Adrenal gland (tissue), 12 donors: ENCODE results near the gene DNAH17. TPM values are rescaled to one million over a fixed set of nuclear protein-coding genes. Genes with fewer than 3 reads are reported as not detected.
A peak's percentile ranks its signal among the peaks of the same experiment; 100 is the strongest.

ENCODE experiments used
- DNase-seq, 7 donors: peaks; one replicate each; pipeline ENCODE4 v3.0.0-alpha.2; 2019 to 2020
- H3K27ac ChIP-seq, 5 donors: fragments of 200-600 bp; sonication (generic) in 4 of 5; 1 replicate in 3 of 5; 2 replicates in 2 of 5; pipeline versions ENCODE4 v1.5.1 to v1.8.0; 2016 to 2020; ENCODE audit warnings: mild to moderate bottlenecking in 1 of 5
- H3K27me3 ChIP-seq: fragments of 200-600 bp; 2 replicates; pipeline ENCODE4 v1.8.0; 2021
- H3K36me3 ChIP-seq, 2 donors: fragments of 200-600 bp; replicated peaks in 1 of 2; 1 replicate in 1 of 2; 2 replicates in 1 of 2; pipeline versions ENCODE4 v1.5.1 to v1.8.0; 2018 to 2022
- H3K4me1 ChIP-seq, 2 donors: fragments of 200-600 bp; replicated peaks in 1 of 2; 1 replicate in 1 of 2; 2 replicates in 1 of 2; pipeline versions ENCODE4 v1.5.1 to v1.8.0; 2018 to 2021
- H3K4me3 ChIP-seq, 4 donors: fragments of 200-600 bp; sonication (generic) in 3 of 4; one replicate each; pipeline ENCODE4 v1.5.1; 2016 to 2018
- H3K9me3 ChIP-seq, 3 donors: fragments of 200-600 bp; sonication (generic) in 1 of 3; replicated peaks in 1 of 3; 1 replicate in 2 of 3; 2 replicates in 1 of 3; pipeline versions ENCODE4 v1.5.1 to v1.8.0; 2016 to 2021
- CTCF ChIP-seq, 6 experiments: fragments of 450-650 bp in 4 of 6; fragments of 200-600 bp in 2 of 6; sonication (generic) in 1 of 6; IDR thresholded peaks; 1 replicate in 5 of 6; 2 replicates in 1 of 6; pipeline versions ENCODE4 v1.5.1 to v1.8.0; 2016 to 2021; ENCODE audit warnings: antibody characterized with exemption in 6 of 6, mild to moderate bottlenecking in 2 of 6, moderate library complexity in 1 of 6
- POLR2A ChIP-seq, 2 donors: fragments of 450-650 bp; IDR thresholded peaks; one replicate each; pipeline ENCODE4 v1.6.1; 2017; ENCODE audit warnings: antibody characterized with exemption in 2 of 2, mild to moderate bottlenecking in 2 of 2, moderate library complexity in 1 of 2
- WGBS, 4 donors: extraction: QIAGEN DNeasy Blood & Tissue Kit in 2 of 4; methylation state at CpG; one replicate each; pipeline versions ENCODE4 v1.1.5 to v1.1.7; 2013 to 2017; 5-methylcytosine and 5-hydroxymethylcytosine counted together
- intact Hi-C, 2 donors: fragments of 100-400 bp; cut with DNase I; formaldehyde crosslinking; loops; one replicate each; pipeline versions ENCODE4 v1.14.1 to v1.15.0; 2022 to 2023
- polyA plus RNA-seq, 3 donors: library from polyadenylated mRNA; stranded (reverse); fragments of 200-250 nt in 2 of 3; fragments of 350-450 nt in 1 of 3; fragmentation: Illumina TruSeq in 1 of 3; extraction: RNeasy Lipid Tissue Mini Kit (QIAGEN cat#74804) in 1 of 3; gene quantifications; one replicate each; pipeline ENCODE4 v1.2.3, GENCODE V29; 2013 to 2014
- total RNA-seq, 9 donors: library from RNA; depleted of rRNA in 4 of 9; stranded (reverse); fragments of >200 nt in 4 of 9; fragments of 120-200 nt in 1 of 9; fragmentation: NEBNext Ultra II Directional in 1 of 9; extraction: Animal tissue kit (Norgen Biotek cat#: 25700) in 1 of 9; gene quantifications; one replicate each; pipeline versions ENCODE4 v1.1.0 to v1.2.4, GENCODE V29; 2013 to 2023
- donor health status: healthy with polysubstance abuse.
- donor health status: Bipolar disorder and iron deficiency.
- donor health status: DM: yes; HTN: yes; CAD: no.
- donor health status: DM: no; HTN: no; CAD: no.
- donor health status: DM: no; HTN: no; CAD: no.
- donor health status: DM: yes; HTN: yes; CAD: no.

DNAH17 gene
- total and polyA plus RNA-seq, 12 donors, result 0.03 to 1.8 (median 0.22) TPM; not detected in 5

- Histone ChIP-seq H3K9me3 (no peaks in the 10 kb centered on the region), H3K4me1 (no peaks in the 10 kb centered on the region), H3K36me3 (peaks cover 0 to 65% of the 10 kb centered on the region in 2 donors), H3K27me3 (no peaks in the 10 kb centered on the region), H3K27ac (no peak overlapping the region), H3K4me3 (no peak overlapping the region)
- 85 to 90% (median 88%) methylated on average over 18 to 20 of the region's 20 CpGs for WGBS, 4 donors
- intact Hi-C loops, result loop anchor here (5.0 kb wide), 2 partner anchors 61 to 131 kb away; partner anchors contain the start of gene SOCS3 (in 2 of the 2)
- no peak for DNase-seq
- TF ChIP-seq CTCF (IDR thresholded peaks at IDR 0.05) (no peak), POLR2A (IDR thresholded peaks at IDR 0.05) (no peak)
These were observed 154.2 kb downstream of the DNAH17 start for GRCh38 chr17:78422872-78423588.

GRCh38 chr17:78422267-78422605, 155.0 kb downstream of the DNAH17 start:
- Histone ChIP-seq H3K27ac (no peak overlapping the region), H3K4me1 (peaks cover 0 to 4% of the 10 kb centered on the region in 2 donors), H3K4me3 (no peak overlapping the region), H3K27me3 (no peaks in the 10 kb centered on the region), H3K36me3 (peaks cover 0 to 64% of the 10 kb centered on the region in 2 donors), H3K9me3 (no peaks in the 10 kb centered on the region)
- TF ChIP-seq POLR2A (IDR thresholded peaks at IDR 0.05) (no peak), CTCF (IDR thresholded peaks at IDR 0.05) (peak in 1 of 6 experiments; percentile 10)
- intact Hi-C loops, result loop anchor here (5.0 kb wide), 2 partner anchors 60 to 130 kb away; partner anchors contain the start of gene SOCS3 (in 2 of the 2)
- no peak for DNase-seq
- WGBS, 4 donors, result 67 to 71% (median 70%) methylated on average over 8 of the region's 8 CpGs

DNA sequence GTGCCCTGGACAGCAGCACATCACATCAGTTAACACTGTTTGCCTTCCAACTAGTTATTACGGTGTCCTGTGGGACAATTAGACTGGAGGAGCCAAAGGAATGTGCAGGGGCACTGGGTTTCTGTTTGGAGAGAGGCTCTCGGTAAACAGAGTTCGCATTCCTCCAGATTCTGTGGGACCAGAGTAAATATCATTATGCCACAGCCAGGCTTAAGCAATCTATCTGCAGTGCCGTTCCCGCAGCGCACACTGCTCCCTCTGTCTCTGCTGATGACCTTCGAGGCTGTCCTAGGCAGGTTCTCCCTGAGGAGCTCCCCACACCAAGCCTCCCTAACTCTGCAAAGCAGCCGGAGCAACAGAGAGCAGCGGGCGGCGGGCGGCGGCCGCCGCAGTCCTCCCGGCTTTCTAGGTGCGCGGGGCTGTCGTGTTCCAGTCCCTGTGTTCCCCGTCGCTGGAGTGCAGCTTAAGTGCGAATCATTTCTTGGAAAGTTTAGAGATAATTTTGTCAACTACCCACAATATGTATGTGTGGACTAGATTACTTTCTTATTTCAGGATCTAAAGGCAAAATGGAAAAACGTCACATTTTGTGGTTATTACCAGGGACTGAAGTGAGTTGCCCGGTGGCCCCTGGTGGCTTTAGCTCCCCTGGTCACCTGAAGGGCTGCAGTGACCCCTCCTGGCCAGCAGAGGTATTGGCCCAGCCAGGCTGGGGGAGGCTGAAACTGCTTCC, 155.5 kb downstream of the DNAH17 start:
- Histone ChIP-seq H3K4me1 (peaks cover 0 to 7% of the 10 kb centered on the region in 2 donors), H3K27me3 (no peaks in the 10 kb centered on the region), H3K36me3 (peaks cover 0 to 58% of the 10 kb centered on the region in 2 donors), H3K27ac (peak overlapping the region in 1 of 5 donors; percentile 40), H3K4me3 (no peak overlapping the region), H3K9me3 (no peaks in the 10 kb centered on the region)
- 67 to 80% (median 73%) methylated on average over 20 to 24 of the region's 24 CpGs for WGBS, 4 donors
- peak; percentile 74 to 85 (median 80) for DNase-seq
- TF ChIP-seq POLR2A (IDR thresholded peaks at IDR 0.05) (no peak), CTCF (IDR thresholded peaks at IDR 0.05) (peak; percentile 97 to 99 (median 98))
- intact Hi-C loops, result loop anchor here (5.0 kb wide), 2 partner anchors 59 to 129 kb away; partner anchors contain the start of gene SOCS3 (in 2 of the 2)

DNA sequence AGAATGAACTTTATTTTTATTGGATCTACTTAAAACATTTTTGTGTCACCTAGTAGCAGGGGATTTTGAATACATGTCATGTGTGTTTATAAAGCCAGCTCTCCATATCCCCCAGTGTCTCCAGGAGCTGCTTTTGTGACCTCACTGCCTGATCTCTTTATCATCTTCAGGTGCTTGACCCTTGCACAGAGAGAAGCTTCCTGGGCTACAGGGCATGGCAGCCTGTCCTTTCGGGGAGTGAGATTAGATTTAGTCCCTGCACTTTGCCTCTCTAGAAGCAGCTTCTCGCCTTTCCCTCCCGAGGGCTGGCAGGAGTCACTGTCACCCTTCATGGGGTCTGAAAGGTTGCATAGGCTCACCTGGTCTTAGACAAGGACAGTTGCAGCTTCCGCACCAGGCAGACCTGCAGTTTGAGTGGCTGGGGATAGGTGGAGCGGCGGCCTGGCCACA, 156.1 kb downstream of the DNAH17 start:
- peaks cover 0 to 53% of the 10 kb centered on the region in 2 donors for H3K36me3 ChIP-seq

More for the DNA sequence above, 156.1 kb downstream of the DNAH17 start:
- 87 to 100% (median 94%) methylated on average over 2 to 6 of the region's 6 CpGs for WGBS, 4 donors
- Histone ChIP-seq H3K4me1 (peaks cover 3 to 13% of the 10 kb centered on the region in 2 donors), H3K27ac (peak overlapping the region in 1 of 5 donors; percentile 40), H3K27me3 (no peaks in the 10 kb centered on the region), H3K4me3 (no peak overlapping the region), H3K9me3 (no peaks in the 10 kb centered on the region)
- intact Hi-C loops, result loop anchor here (5.0 kb wide), 2 partner anchors 59 to 129 kb away; partner anchors contain the start of gene SOCS3 (in 2 of the 2)
- TF ChIP-seq CTCF (IDR thresholded peaks at IDR 0.05) (no peak), POLR2A (IDR thresholded peaks at IDR 0.05) (no peak)
- no peak for DNase-seq
